HL-60/S4 (cell line): ENCODE data around the gene SLC14A1.
"Not testable (repeated sequence)": the region's sequence is repeated elsewhere in the genome, so short reads cannot be mapped to it uniquely, and the experiment has no call there.

ENCODE experiments used
- in situ Hi-C: fragments of 300-500 bp; cut with MboI; formaldehyde crosslinking; loops from 2 replicates; pipeline ENCODE4 v1.14.3; 2022; ENCODE audit warnings: low sequenced_read_pairs

The SLC14A1 gene

GRCh38 chr18:45755934-45756333 lies 32.0 kb downstream of the SLC14A1 start:
- in situ Hi-C loops: no loop called here

GRCh38 chr18:45757005-45757404 lies 33.0 kb downstream of the SLC14A1 start:
- in situ Hi-C loops: no loop called here

- in situ Hi-C loops: not testable (repeated sequence)
Observed at GRCh38 chr18:45757644-45758043, 33.7 kb downstream of the SLC14A1 start.

- in situ Hi-C loops: no loop called here
Observed at GRCh38 chr18:45760462-45761036, 36.6 kb downstream of the SLC14A1 start.

- in situ Hi-C loops: no loop called here
Observed at GRCh38 chr18:45761512-45762114, 37.6 kb downstream of the SLC14A1 start.

DNA sequence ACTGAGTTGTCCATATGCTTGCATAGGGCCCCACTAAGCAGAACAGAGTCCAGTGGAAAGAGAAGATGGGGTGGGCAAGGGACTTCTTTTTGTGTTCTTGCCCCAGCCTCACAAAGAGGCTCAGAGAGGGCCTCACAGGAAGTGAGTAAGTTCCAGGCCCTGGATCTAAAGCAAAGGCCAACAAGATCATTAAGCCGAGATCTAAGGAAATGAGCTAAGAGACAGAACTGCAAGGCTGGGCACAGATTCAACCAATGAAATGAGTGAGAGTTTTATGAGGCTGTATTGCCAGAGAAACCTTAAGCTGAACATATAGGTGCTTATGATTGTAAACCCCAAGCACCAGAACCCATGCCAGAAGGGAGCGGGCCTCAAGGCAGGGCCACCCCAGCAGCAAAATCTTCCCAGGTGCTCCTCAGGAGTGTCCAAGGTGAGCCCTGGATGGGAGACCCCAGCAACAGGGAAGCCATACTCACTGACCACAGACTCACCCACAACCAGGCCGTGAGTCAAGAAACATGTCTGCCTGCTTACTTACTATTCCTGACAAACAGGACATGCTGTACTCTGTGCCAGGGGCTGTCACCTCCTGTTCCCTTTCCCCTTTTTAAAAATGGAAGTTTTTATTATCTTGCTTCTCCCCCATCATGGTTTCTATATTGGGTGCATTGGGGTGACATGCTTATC lies 40.2 kb downstream of the SLC14A1 start:
- in situ Hi-C loops: no loop called here

DNA sequence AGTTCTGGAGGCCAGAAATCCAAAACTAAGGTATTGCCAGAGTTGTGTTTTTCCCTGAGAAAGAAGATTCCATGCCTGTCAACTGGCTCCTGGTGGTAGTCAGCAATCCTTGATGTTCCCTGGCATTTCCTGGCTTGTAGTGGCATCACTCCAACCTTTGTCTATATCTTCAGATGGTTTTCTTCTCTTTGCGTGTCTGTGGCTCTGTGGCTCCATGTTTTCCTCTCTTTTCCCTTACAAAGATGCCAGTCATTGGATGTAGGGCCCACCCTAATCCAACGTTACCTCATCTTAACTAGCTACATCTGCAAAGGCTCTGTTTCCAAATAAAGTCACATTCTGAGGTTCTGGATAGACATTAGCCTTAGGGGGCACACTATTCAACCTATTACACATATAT lies 41.8 kb downstream of the SLC14A1 start:
- in situ Hi-C loops: no loop called here

DNA sequence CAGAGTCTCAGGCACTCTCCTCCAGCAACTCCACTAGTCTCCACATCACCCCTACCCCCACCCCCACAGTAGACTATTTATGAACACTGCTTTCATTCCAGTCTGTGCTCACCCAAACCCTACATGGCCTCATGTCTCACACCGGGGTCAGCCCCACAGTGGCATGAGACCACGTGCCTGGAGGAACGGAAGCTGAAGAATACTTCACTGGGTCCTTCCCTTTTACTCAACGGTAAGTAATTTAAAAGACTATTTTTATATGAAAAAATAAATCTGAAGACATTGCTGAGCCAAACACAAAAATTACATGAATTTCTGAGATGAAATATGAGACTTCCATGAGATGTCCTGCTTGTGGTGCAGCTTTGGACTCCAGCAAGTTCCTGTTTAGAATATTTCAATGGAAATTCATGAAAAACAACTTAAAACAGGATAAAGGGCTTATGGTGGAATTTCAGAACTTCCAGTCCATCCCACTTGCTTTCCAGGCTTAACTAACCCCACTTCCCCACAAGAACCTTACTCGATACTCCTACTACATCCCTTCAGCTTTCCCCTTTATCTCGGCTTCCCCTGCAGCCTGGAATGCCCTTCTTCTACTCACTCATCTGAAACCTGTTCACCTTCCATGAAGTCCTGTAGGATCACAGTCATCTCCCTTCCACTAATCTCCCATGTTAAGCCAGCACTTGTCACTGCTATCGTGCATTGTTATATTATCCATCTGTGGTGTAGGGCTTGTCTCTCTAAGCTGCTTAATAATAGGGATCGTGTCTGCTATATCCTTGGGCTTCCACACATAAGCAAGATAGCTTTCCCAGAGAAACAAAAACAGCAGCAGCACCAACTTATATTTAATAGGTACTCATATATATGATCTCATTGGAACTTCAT lies 47.9 kb downstream of the SLC14A1 start:
- in situ Hi-C loops: no loop called here

DNA sequence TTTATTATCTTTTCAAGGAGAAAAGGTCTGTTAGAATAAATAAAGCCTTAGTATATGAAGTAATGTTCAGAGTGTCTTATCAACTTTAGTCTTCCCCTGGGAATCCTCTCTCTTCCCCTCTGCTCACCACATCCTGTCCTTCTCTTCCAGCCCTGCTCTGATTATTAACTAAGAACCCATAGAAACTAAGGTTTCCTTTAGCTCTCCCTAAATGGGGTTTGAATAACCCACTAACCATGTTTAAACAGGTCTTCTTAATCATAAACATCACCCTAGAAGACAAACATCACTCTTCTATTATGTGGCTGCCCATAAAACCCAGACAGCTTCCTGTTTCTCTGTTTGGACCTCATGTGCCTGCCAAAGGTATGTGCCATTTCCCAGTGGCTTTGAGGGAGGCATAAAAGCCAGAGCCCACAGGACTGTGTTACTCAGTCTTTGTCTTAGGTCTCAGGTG lies 50.1 kb downstream of the SLC14A1 start:
- in situ Hi-C loops: no loop called here

- in situ Hi-C loops: no loop called here
Observed at GRCh38 chr18:45775241-45775676, 51.3 kb downstream of the SLC14A1 start.

- in situ Hi-C loops: no loop called here
Observed at GRCh38 chr18:45775743-45776142, 51.8 kb downstream of the SLC14A1 start.

- in situ Hi-C loops: no loop called here
Observed at GRCh38 chr18:45777393-45777792, 53.4 kb downstream of the SLC14A1 start.

DNA sequence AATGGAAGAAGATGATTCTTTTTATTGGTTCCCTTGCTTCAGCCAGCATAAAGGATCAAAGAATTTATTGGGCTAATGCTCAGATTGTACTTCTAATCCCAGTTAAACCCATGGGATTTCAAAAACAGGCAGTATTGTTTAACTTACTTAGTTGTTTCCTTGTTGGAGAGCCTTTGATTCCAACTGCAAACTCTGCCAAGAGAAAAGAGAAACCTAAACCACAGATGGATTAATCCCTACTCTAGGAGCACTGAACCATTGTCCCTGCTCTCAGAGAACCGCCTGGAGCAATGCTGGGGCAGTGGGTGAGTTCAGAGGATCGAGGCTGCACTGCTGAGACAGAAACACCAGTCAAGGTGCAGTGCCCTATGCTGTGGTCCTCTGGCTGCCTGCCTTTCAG lies 56.6 kb downstream of the SLC14A1 start:
- in situ Hi-C loops: no loop called here

- in situ Hi-C loops: no loop called here
Observed at GRCh38 chr18:45782662-45783061, 58.7 kb downstream of the SLC14A1 start.

DNA sequence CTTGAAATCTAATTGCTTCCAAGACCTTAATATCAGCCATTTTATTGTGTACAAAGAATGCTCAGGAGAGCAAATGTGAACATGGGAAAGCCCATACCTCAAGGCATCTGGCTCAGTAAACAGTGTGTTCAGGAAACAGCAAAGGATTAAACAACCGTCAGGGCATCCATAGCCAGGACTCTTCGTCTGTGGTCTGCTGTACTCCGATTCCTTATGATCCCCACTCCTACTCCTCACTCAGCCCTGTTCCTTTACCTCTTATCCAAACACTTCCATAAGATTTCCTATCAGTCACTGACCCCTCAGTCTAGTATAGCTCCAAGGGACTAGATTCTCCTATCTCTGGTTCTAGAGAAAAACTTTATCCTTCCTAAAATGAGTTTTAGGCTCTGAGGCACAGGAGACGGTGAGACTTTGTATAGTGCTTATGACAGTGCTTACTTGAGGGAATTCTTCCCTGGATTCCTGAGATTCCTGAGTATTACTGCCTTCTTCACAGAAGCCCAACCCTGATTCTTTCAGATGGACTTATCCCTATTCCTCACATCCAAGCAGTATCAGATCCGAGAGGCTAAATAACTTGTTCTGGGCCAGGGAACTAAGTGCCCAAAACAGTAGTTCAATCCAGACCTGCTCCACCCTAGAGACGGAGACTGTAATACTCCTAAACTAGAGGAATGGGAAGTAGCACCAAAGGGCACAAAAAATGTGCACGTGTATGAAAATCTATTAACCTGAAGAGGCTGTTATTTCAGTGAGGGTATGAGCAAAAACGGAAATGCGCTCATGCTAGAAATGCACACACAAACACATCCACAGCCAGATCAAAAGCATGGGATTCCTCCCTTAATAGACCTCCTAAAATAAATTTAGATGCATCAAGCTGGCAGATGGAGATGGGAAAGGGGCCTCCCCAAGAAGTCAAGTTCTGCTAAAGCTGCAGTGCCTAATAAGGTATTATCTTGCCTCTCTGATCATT lies 59.4 kb downstream of the SLC14A1 start:
- in situ Hi-C loops: no loop called here

DNA sequence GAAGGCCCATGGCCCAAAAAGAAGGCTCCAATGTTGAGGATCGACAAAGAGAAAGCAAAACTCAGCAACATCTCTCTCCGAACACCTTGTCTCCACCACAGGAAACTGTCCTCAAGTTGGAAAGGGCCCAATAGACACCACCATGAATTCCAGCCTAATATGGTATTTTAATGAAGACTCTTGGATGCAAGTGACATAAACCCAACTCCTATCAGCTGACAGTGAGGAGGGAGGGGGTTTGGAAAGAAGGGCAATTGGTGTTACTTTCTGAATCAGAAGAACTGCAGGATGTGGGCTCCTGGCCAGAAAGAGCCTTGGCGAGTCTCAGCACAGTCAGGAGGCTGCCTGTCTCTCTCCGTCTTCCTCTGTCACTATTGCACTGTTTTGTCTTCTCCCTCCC lies 61.2 kb downstream of the SLC14A1 start:
- in situ Hi-C loops: no loop called here

DNA sequence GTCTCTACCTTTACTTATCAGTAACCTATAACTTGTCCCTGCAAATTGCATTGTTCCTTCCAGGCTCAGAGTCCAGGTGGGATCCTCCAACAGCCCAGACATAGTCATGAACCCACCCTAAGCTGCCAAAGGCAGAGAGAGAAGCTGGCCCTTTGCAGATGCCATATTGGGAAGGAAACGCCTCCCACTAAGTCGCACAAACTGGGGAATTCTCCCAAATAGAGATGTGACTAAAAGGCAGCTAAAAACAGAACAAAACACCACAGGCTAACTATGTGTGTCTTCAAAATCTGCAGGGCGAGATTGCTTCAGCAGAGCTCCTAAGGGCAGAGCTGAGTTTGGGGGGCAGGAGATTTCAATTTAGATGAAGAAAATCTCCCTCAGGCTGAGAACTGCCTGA lies 63.0 kb downstream of the SLC14A1 start:
- in situ Hi-C loops: no loop called here

- in situ Hi-C loops: no loop called here
Observed at GRCh38 chr18:45787346-45787745, 63.4 kb downstream of the SLC14A1 start.

GRCh38 chr18:45788861-45789260 lies 64.9 kb downstream of the SLC14A1 start:
- in situ Hi-C loops: no loop called here
